CD14-positive monocyte (primary cell): ENCODE data around the gene COL2A1. TPM values are rescaled to one million over a fixed set of nuclear protein-coding genes. Genes with fewer than 3 reads are reported as not detected.

Experiments used
- DNase-seq, 3 donors: peaks; one replicate each; pipeline ENCODE4 v3.0.0-alpha.2; 2011 to 2022
- H2AFZ ChIP-seq: 2 replicates; pipeline ENCODE4 v1.6.0; 2012; ENCODE audit warnings: mild to moderate bottlenecking, low read depth, low read length, inconsistent platforms; ENCODE audit not compliant: insufficient read depth, poor library complexity, severe bottlenecking
- H3K27ac ChIP-seq, 2 donors: 1 replicate in 1 of 2; 2 replicates in 1 of 2; pipeline ENCODE4 v1.5.1; 2012 to 2013; ENCODE audit warnings: low read length in 2 of 2, control low read depth in 1 of 2, inconsistent platforms in 1 of 2, low read depth in 1 of 2, mild to moderate bottlenecking in 1 of 2
- H3K27me3 ChIP-seq, 2 donors: one replicate each; pipeline versions ENCODE4 v1.6.0 to v1.6.1; 2011 to 2013; ENCODE audit warnings: low read length in 2 of 2; ENCODE audit not compliant: control insufficient read depth in 2 of 2, insufficient read depth in 2 of 2
- H3K36me3 ChIP-seq, 2 donors: replicated peaks in 1 of 2; 1 replicate in 1 of 2; 2 replicates in 1 of 2; pipeline versions ENCODE4 v1.5.1 to v1.6.1; 2012 to 2013; ENCODE audit warnings: low read length in 2 of 2, control low read depth in 1 of 2, inconsistent platforms in 1 of 2, mild to moderate bottlenecking in 1 of 2; ENCODE audit not compliant: insufficient read depth in 2 of 2, control insufficient read depth in 1 of 2
- H3K4me1 ChIP-seq, 2 donors: 1 replicate in 1 of 2; 2 replicates in 1 of 2; pipeline versions ENCODE4 v1.5.1 to v1.6.1; 2012 to 2013; ENCODE audit warnings: low read length in 2 of 2, control low read depth in 1 of 2, inconsistent platforms in 1 of 2, mild to moderate bottlenecking in 1 of 2, moderate library complexity in 1 of 2; ENCODE audit not compliant: insufficient read depth in 2 of 2, control insufficient read depth in 1 of 2
- H3K4me2 ChIP-seq: replicated peaks from 2 replicates; pipeline ENCODE3; 2012; ENCODE audit warnings: low read length, moderate library complexity, mild to moderate bottlenecking; ENCODE audit not compliant: poor library complexity, severe bottlenecking; ENCODE audit errors: extremely low read depth
- H3K4me3 ChIP-seq, 3 experiments: fragments of 200-600 bp in 1 of 3; sonication (generic) in 1 of 3; replicated peaks in 1 of 3; 1 replicate in 2 of 3; 2 replicates in 1 of 3; pipeline ENCODE4 v1.5.1; 2011 to 2013; ENCODE audit warnings: low read length in 3 of 3, mild to moderate bottlenecking in 3 of 3, control low read depth in 2 of 3, low read depth in 2 of 3, inconsistent platforms in 1 of 3, moderate library complexity in 1 of 3
- H3K79me2 ChIP-seq: 2 replicates; pipeline ENCODE4 v1.6.0; 2012; ENCODE audit warnings: mild to moderate bottlenecking, control low read depth, inconsistent platforms, low read length, moderate library complexity; ENCODE audit not compliant: insufficient read depth
- H3K9ac ChIP-seq: 2 replicates; pipeline ENCODE4 v1.6.0; 2017; ENCODE audit warnings: low read length, mild to moderate bottlenecking; ENCODE audit not compliant: insufficient read depth, poor library complexity, severe bottlenecking
- H3K9me3 ChIP-seq, 2 donors: replicated peaks in 1 of 2; 1 replicate in 1 of 2; 2 replicates in 1 of 2; pipeline versions ENCODE4 v1.5.1 to v1.6.1; 2012 to 2013; ENCODE audit warnings: low read length in 2 of 2, control low read depth in 1 of 2; ENCODE audit not compliant: control insufficient read depth in 1 of 2, insufficient read depth in 1 of 2
- H4K20me1 ChIP-seq: 2 replicates; pipeline ENCODE4 v1.6.0; 2012; ENCODE audit warnings: mild to moderate bottlenecking, low read length, control low read depth, moderate library complexity; ENCODE audit not compliant: insufficient read depth
- H3K27ac Mint-ChIP-seq, 7 donors: one replicate each; pipeline ENCODE4 v1.8.0; 2020; ENCODE audit warnings: mild to moderate bottlenecking in 7 of 7, mixed read lengths in 7 of 7, moderate library complexity in 6 of 7, inconsistent platforms in 2 of 7
- H3K27me3 Mint-ChIP-seq, 3 donors: one replicate each; pipeline ENCODE4 v1.8.0; 2021 to 2022; ENCODE audit warnings: low read depth in 3 of 3, mild to moderate bottlenecking in 3 of 3, mixed read lengths in 3 of 3, moderate library complexity in 3 of 3, inconsistent platforms in 1 of 3
- H3K36me3 Mint-ChIP-seq, 2 donors: one replicate each; pipeline ENCODE4 v1.8.0; 2020; ENCODE audit warnings: mixed read lengths in 2 of 2, inconsistent platforms in 1 of 2, mild to moderate bottlenecking in 1 of 2
- H3K4me1 Mint-ChIP-seq: one replicate; pipeline ENCODE4 v1.8.0; 2020; ENCODE audit warnings: mild to moderate bottlenecking, mixed read lengths
- H3K4me3 Mint-ChIP-seq, 2 donors: one replicate each; pipeline ENCODE4 v1.8.0; 2020; ENCODE audit warnings: mild to moderate bottlenecking in 2 of 2, mixed read lengths in 2 of 2, moderate library complexity in 1 of 2
- H3K9me3 Mint-ChIP-seq, 7 donors: one replicate each; pipeline ENCODE4 v1.8.0; 2020 to 2022; ENCODE audit warnings: mixed read lengths in 7 of 7, mild to moderate bottlenecking in 6 of 7, moderate library complexity in 6 of 7, inconsistent platforms in 2 of 7
- WGBS: methylation state at CpG from one replicate; pipeline ENCODE4 v1.1.5; 2013; ENCODE audit warnings: missing lambda C conversion rate; ENCODE audit not compliant: insufficient coverage; 5-methylcytosine and 5-hydroxymethylcytosine counted together
- intact Hi-C, 2 donors: fragments of 100-400 bp; cut with micrococcal nuclease; formaldehyde crosslinking; loops; one replicate each; pipeline versions ENCODE4 v1.15.0 to v1.15.1; 2023
- polyA plus RNA-seq, 3 donors: library from polyadenylated mRNA; depleted of rRNA in 1 of 3; unstranded in 2 of 3; stranded (reverse) in 1 of 3; fragments of 300-500 nt in 2 of 3; fragments of >200 nt in 1 of 3; fragmentation: Illumina TruSeq in 2 of 3; gene quantifications; 1 replicate in 2 of 3; 2 replicates in 1 of 3; pipeline ENCODE4 v1.2.3, GENCODE V29; 2012 to 2021
- TF ChIP-seq, protein P1 (sequence below): fragments of 200-600 bp; IDR thresholded peaks from one replicate; pipeline ENCODE4 v1.8.0; 2022; ENCODE audit warnings: antibody characterized with exemption, mild to moderate bottlenecking

Gene COL2A1
- polyA plus RNA-seq, 3 donors = not detected

DNA sequence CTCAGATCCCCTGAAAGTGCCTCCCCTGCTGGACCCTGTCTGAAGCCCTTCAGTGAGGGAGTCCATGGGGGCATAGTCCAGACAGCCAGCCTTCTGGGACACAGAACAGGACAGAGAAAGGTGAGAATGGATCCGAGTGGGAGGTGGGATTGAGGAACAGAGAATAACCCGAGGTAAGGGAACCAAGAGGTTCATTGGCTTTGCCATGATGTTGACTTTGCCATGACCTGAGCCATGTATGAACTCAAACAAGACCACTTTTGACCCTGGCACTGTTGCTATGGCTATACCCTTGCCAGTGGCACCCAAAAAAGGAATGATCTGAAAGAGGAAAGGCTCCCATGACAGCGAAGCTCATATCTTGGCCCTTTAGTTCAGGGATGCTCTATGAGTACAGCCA, 76.9 kb downstream of the COL2A1 start:
- H3K27ac ChIP-seq = no peak overlapping the region
- H3K9me3 Mint-ChIP-seq = no peaks in the 10 kb centered on the region
- TF ChIP-seq, protein P1, sequence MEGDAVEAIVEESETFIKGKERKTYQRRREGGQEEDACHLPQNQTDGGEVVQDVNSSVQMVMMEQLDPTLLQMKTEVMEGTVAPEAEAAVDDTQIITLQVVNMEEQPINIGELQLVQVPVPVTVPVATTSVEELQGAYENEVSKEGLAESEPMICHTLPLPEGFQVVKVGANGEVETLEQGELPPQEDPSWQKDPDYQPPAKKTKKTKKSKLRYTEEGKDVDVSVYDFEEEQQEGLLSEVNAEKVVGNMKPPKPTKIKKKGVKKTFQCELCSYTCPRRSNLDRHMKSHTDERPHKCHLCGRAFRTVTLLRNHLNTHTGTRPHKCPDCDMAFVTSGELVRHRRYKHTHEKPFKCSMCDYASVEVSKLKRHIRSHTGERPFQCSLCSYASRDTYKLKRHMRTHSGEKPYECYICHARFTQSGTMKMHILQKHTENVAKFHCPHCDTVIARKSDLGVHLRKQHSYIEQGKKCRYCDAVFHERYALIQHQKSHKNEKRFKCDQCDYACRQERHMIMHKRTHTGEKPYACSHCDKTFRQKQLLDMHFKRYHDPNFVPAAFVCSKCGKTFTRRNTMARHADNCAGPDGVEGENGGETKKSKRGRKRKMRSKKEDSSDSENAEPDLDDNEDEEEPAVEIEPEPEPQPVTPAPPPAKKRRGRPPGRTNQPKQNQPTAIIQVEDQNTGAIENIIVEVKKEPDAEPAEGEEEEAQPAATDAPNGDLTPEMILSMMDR = no peak
- H3K4me3 Mint-ChIP-seq = no peak overlapping the region
- no peak overlapping the region for H3K4me2 ChIP-seq
- no peaks in the 10 kb centered on the region for H3K9me3 ChIP-seq
- no peak overlapping the region for H2AFZ ChIP-seq
- peaks cover 2 to 14% (median 5%) of the 10 kb centered on the region in 3 donors for H3K27me3 Mint-ChIP-seq
- peaks cover 0 to 6% of the 10 kb centered on the region in 2 donors for H3K27me3 ChIP-seq
- no peaks in the 10 kb centered on the region for H3K36me3 ChIP-seq
- H3K9ac ChIP-seq = no peak overlapping the region
- no peak overlapping the region for H3K27ac Mint-ChIP-seq
- H3K4me1 ChIP-seq = no peaks in the 10 kb centered on the region
- no peaks in the 10 kb centered on the region for H3K79me2 ChIP-seq
- no peak for DNase-seq
- intact Hi-C loops = no loop called here
- H4K20me1 ChIP-seq = no peaks in the 10 kb centered on the region
- no peaks in the 10 kb centered on the region for H3K4me1 Mint-ChIP-seq
- 87% methylated on average over 3 of the region's 3 CpGs for WGBS
- H3K4me3 ChIP-seq = no peak overlapping the region
- no peaks in the 10 kb centered on the region for H3K36me3 Mint-ChIP-seq

Other genes with a start within 250 kb of the COL2A1 start
- 1 to 10 TPM in 1 of 3 donors, under 1 TPM in 2; 0.08 to 2.5 (median 0.60) TPM for gene RAPGEF3, start 245.6 kb downstream of the COL2A1 start, polyA plus RNA-seq
- 10 to 100 TPM in 2 of 3 donors, 1 to 10 TPM in 1; 9.4 to 19.6 (median 15.8) TPM for gene SLC48A1, start 231.2 kb downstream of the COL2A1 start, polyA plus RNA-seq
- gene HDAC7, start 184.6 kb downstream of the COL2A1 start, polyA plus RNA-seq = 10 to 100 TPM in 1 of 3 donors, 1 to 10 TPM in 2; 5.9 to 79.2 (median 8.4) TPM
- gene VDR, start 99.5 kb downstream of the COL2A1 start, polyA plus RNA-seq = 10 to 100 TPM in 2 of 3 donors, 1 to 10 TPM in 1; 6.0 to 14.8 (median 12.8) TPM
- 1 to 10 TPM; 8.7 to 9.7 (median 9.0) TPM for gene TMEM106C, start 40.9 kb downstream of the COL2A1 start, polyA plus RNA-seq
- 1 to 10 TPM; 5.2 to 8.0 (median 6.0) TPM for gene SENP1, start 101.6 kb upstream of the COL2A1 start, polyA plus RNA-seq
- gene PFKM, start 114.9 kb upstream of the COL2A1 start, polyA plus RNA-seq = 1 to 10 TPM; 2.8 to 8.4 (median 3.0) TPM
- 10 to 100 TPM; 23.8 to 50.0 (median 38.4) TPM for gene ASB8, start 153.0 kb upstream of the COL2A1 start, polyA plus RNA-seq
- gene CCDC184, start 179.2 kb upstream of the COL2A1 start, polyA plus RNA-seq = under 1 TPM in 1 of 3 donors, not detected in 2; 0.03 TPM
- not detected for gene OR10AD1, start 198.8 kb upstream of the COL2A1 start, polyA plus RNA-seq